GM12878 (cell line): Measurements from ENCODE around the gene MYO3B.

ENCODE experiments used
- CTCF ChIP-seq, 3 experiments: IDR thresholded peaks in 2 of 3; conservative IDR thresholded peaks in 1 of 3; 2 replicates each; pipeline ENCODE4 v1.5.1; 2011; ENCODE audit warnings: low read depth in 3 of 3, low read length in 3 of 3, mild to moderate bottlenecking in 3 of 3, control low read depth in 2 of 3, moderate library complexity in 2 of 3, inconsistent platforms in 1 of 3, mixed read lengths in 1 of 3; ENCODE audit not compliant: control insufficient read depth in 2 of 3, insufficient read depth in 1 of 3; ENCODE audit errors: extremely low read depth in 1 of 3
- HDAC2 ChIP-seq: fragments of 200-600 bp; sonication (generic); IDR thresholded peaks from 2 replicates; pipeline ENCODE4 v1.6.1; 2017
- JUND ChIP-seq: IDR thresholded peaks from 2 replicates; pipeline ENCODE4 v1.6.1; 2012; ENCODE audit warnings: low read depth, mild to moderate bottlenecking, low read length, improper control_type of control experiment, moderate library complexity
- KDM1A ChIP-seq: fragments of 200-600 bp; sonication (generic); IDR thresholded peaks from 2 replicates; pipeline ENCODE4 v1.6.1; 2016; ENCODE audit warnings: borderline replicate concordance
- NFIC ChIP-seq: IDR thresholded peaks from 2 replicates; pipeline ENCODE4 v1.6.1; 2012; ENCODE audit warnings: low read depth, mild to moderate bottlenecking, inconsistent platforms, low read length, moderate library complexity
- POLR2A ChIP-seq: IDR thresholded peaks from 2 replicates; pipeline ENCODE4 v1.6.1; 2011; ENCODE audit warnings: low read depth, mild to moderate bottlenecking, low read length
- POLR2AphosphoS5 ChIP-seq: IDR thresholded peaks from 2 replicates; pipeline ENCODE4 v1.6.1; 2011; ENCODE audit warnings: mild to moderate bottlenecking, low read length, inconsistent platforms
- ZNF274 ChIP-seq: IDR thresholded peaks from one replicate; pipeline ENCODE4 v1.8.0; 2011; ENCODE audit not compliant: insufficient read length, insufficient read depth

- TF ChIP-seq HDAC2 (no peak), POLR2AphosphoS5 (no peak), ZNF274 (no peak), KDM1A (no peak), CTCF (IDR thresholded peaks at IDR 0.05 in 2 of 3, conservative IDR thresholded peaks at IDR 0.05 in 1 of 3; ENCODE audit: control insufficient read depth in 2 of 3, extremely low read depth in 1 of 3, insufficient read depth in 1 of 3, low read depth in 3 of 3, low read length in 3 of 3) (no peak), JUND (no peak), POLR2A (no peak), NFIC (no peak)
Measured at GRCh38 chr2:170218456-170218855, 40.5 kb downstream of the MYO3B start.
